ENCODE measurements around the gene CAMK2G.
"Not testable (repeated sequence)": the region's sequence is repeated elsewhere in the genome, so short reads cannot be mapped to it uniquely, and the experiment has no call there.

Gene CAMK2G

GRCh38 chr10:73836427-73836980 lies 37.9 kb downstream of the CAMK2G start:
- no peak for DNase-seq

- not testable (repeated sequence) for DNase-seq
Observed at GRCh38 chr10:73829090-73829489, 45.3 kb downstream of the CAMK2G start.

- DNase-seq = no peak
Observed at GRCh38 chr10:73828161-73828560, 46.2 kb downstream of the CAMK2G start.

GRCh38 chr10:73827346-73828089 lies 46.8 kb downstream of the CAMK2G start:
- DNase-seq = no peak

GRCh38 chr10:73824146-73824725 lies 50.1 kb downstream of the CAMK2G start:
- no peak for DNase-seq

GRCh38 chr10:73823391-73823790 lies 51.0 kb downstream of the CAMK2G start:
- no peak for DNase-seq

GRCh38 chr10:73819513-73820093 lies 54.8 kb downstream of the CAMK2G start:
- DNase-seq = no peak

GRCh38 chr10:73819081-73819480 lies 55.3 kb downstream of the CAMK2G start:
- no peak for DNase-seq

- no peak for DNase-seq
Observed at GRCh38 chr10:73818402-73818801, 56.0 kb downstream of the CAMK2G start.

- no peak for DNase-seq
Observed at GRCh38 chr10:73817826-73818225, 56.5 kb downstream of the CAMK2G start.

GRCh38 chr10:73816917-73817729 lies 57.2 kb downstream of the CAMK2G start:
- DNase-seq = no peak

GRCh38 chr10:73815719-73816030 lies 58.7 kb downstream of the CAMK2G start:
- no peak for DNase-seq

- DNase-seq = no peak
Observed at GRCh38 chr10:73814896-73815718, 59.2 kb downstream of the CAMK2G start.

GRCh38 chr10:73814276-73814895 lies 60.0 kb downstream of the CAMK2G start:
- DNase-seq = no peak

GRCh38 chr10:73813333-73813732 lies 61.0 kb downstream of the CAMK2G start:
- no peak for DNase-seq

GRCh38 chr10:73812657-73813056 lies 61.7 kb downstream of the CAMK2G start:
- no peak for DNase-seq

- no peak for DNase-seq
Observed at GRCh38 chr10:73810735-73811465, 63.5 kb downstream of the CAMK2G start.

- DNase-seq = no peak
Observed at GRCh38 chr10:73810358-73810734, 64.0 kb downstream of the CAMK2G start.

- DNase-seq = no peak
Observed at GRCh38 chr10:73809061-73809818, 65.1 kb downstream of the CAMK2G start.

- no peak for DNase-seq
Observed at GRCh38 chr10:73808021-73808815, 66.1 kb downstream of the CAMK2G start.
